GM23338 (cell line): ENCODE measurements around the gene MALRD1. TPM values are rescaled to one million over a fixed set of nuclear protein-coding genes. Genes with fewer than 3 reads are reported as not detected.

Experiments used
- ATAC-seq: fragments of 200-7000 bp; cut with Tn5 transposase; 3 replicates; pipeline ENCODE4 v1.9.1; 2020
- DNase-seq: peaks from one replicate; pipeline ENCODE4 v3.0.0-alpha.2; 2015; ENCODE audit warnings: low spot score
- H2AFZ ChIP-seq: fragments of 200-600 bp; sonication (generic); 2 replicates; pipeline ENCODE4 v1.8.0; 2016; ENCODE audit warnings: antibody characterized with exemption, mild to moderate bottlenecking, moderate library complexity
- H3F3A ChIP-seq: fragments of 200-600 bp; sonication (generic); replicated peaks from 2 replicates; pipeline ENCODE4 v1.8.0; 2017; ENCODE audit warnings: antibody characterized with exemption, mixed run types, low read depth
- H3K27ac ChIP-seq: fragments of 200-600 bp; sonication (generic); 2 replicates; pipeline ENCODE4 v1.6.1; 2016; ENCODE audit warnings: low read depth
- H3K27me3 ChIP-seq: fragments of 200-600 bp; sonication (generic); 2 replicates; pipeline ENCODE4 v1.8.0; 2016; ENCODE audit warnings: mild to moderate bottlenecking, mixed run types, moderate library complexity; ENCODE audit not compliant: insufficient read depth
- H3K36me3 ChIP-seq: fragments of 200-600 bp; sonication (generic); 2 replicates; pipeline ENCODE4 v1.8.0; 2016; ENCODE audit warnings: mild to moderate bottlenecking; ENCODE audit not compliant: insufficient read depth
- H3K4me1 ChIP-seq: fragments of 200-600 bp; sonication (generic); 2 replicates; pipeline ENCODE4 v1.8.0; 2016; ENCODE audit warnings: mild to moderate bottlenecking, moderate library complexity; ENCODE audit not compliant: insufficient read depth
- H3K4me2 ChIP-seq: fragments of 200-600 bp; sonication (generic); 2 replicates; pipeline ENCODE4 v1.7.1; 2017; ENCODE audit warnings: mixed run types
- H3K4me3 ChIP-seq: fragments of 200-600 bp; sonication (generic); 2 replicates; pipeline ENCODE4 v1.6.1; 2016; ENCODE audit warnings: mixed run types
- H3K79me2 ChIP-seq: fragments of 200-600 bp; sonication (generic); replicated peaks from 2 replicates; pipeline ENCODE4 v1.8.0; 2017; ENCODE audit warnings: mild to moderate bottlenecking; ENCODE audit not compliant: insufficient read depth
- H3K9me2 ChIP-seq: fragments of 200-600 bp; sonication (generic); 2 replicates; pipeline ENCODE4 v1.8.0; 2017; ENCODE audit not compliant: insufficient read depth
- H4K20me1 ChIP-seq: fragments of 200-600 bp; sonication (generic); replicated peaks from 2 replicates; pipeline ENCODE4 v1.8.0; 2017; ENCODE audit warnings: mild to moderate bottlenecking; ENCODE audit not compliant: insufficient read depth
- H3K27ac Mint-ChIP-seq: 2 replicates; pipeline ENCODE4 v1.8.0; 2020; ENCODE audit warnings: inconsistent platforms, mild to moderate bottlenecking, moderate library complexity, mixed read lengths
- H3K27me3 Mint-ChIP-seq: 3 replicates; pipeline ENCODE4 v1.8.0; 2022; ENCODE audit warnings: low read depth, mild to moderate bottlenecking, moderate library complexity, mixed read lengths, inconsistent platforms; ENCODE audit not compliant: insufficient read depth, poor library complexity
- H3K36me3 Mint-ChIP-seq: 3 replicates; pipeline ENCODE4 v1.8.0; 2021; ENCODE audit warnings: low read depth, mild to moderate bottlenecking, inconsistent platforms, moderate library complexity, mixed read lengths
- H3K4me1 Mint-ChIP-seq: 3 replicates; pipeline ENCODE4 v1.8.0; 2020; ENCODE audit warnings: mild to moderate bottlenecking, inconsistent platforms, mixed read lengths
- H3K4me3 Mint-ChIP-seq: 3 replicates; pipeline ENCODE4 v1.8.0; 2021; ENCODE audit warnings: moderate library complexity, mild to moderate bottlenecking, inconsistent platforms, mixed read lengths
- H3K9me3 Mint-ChIP-seq: 3 replicates; pipeline ENCODE4 v1.8.0; 2020; ENCODE audit warnings: moderate library complexity, mild to moderate bottlenecking, inconsistent platforms, mixed read lengths
- CREB1 ChIP-seq: fragments of 250-450 bp; sonication (Bioruptor Pico); IDR thresholded peaks from 2 replicates; pipeline ENCODE4 v1.5.0; 2020; ENCODE audit warnings: low read depth, mild to moderate bottlenecking, moderate library complexity
- EZH2 ChIP-seq: fragments of 200-600 bp; sonication (generic); IDR thresholded peaks from one replicate; pipeline ENCODE4 v1.8.0; 2017; ENCODE audit warnings: antibody characterized with exemption, mild to moderate bottlenecking, low read depth; ENCODE audit not compliant: unreplicated experiment
- EZH2phosphoT487 ChIP-seq: fragments of 200-600 bp; sonication (generic); IDR thresholded peaks from one replicate; pipeline ENCODE4 v1.8.1; 2018; ENCODE audit warnings: antibody characterized with exemption; ENCODE audit not compliant: unreplicated experiment
- JUNB ChIP-seq: IDR thresholded peaks from one replicate; pipeline ENCODE4 v1.6.1; 2016; ENCODE audit warnings: antibody characterized with exemption; ENCODE audit not compliant: unreplicated experiment
- NANOG ChIP-seq: IDR thresholded peaks from 2 replicates; pipeline ENCODE4 v1.6.1; 2016; ENCODE audit warnings: antibody characterized with exemption, borderline replicate concordance
- POLR2AphosphoS5 ChIP-seq: IDR thresholded peaks from 2 replicates; pipeline ENCODE4 v1.6.1; 2016; ENCODE audit warnings: antibody characterized with exemption, low read depth
- ZNF114 ChIP-seq: fragments of 250-450 bp; sonication (Bioruptor Pico); IDR thresholded peaks from 2 replicates; pipeline ENCODE4 v1.5.0; 2020; ENCODE audit warnings: mild to moderate bottlenecking, moderate library complexity
- ZNF331 ChIP-seq: fragments of 250-450 bp; sonication (Bioruptor Pico); IDR thresholded peaks from 2 replicates; pipeline ENCODE4 v1.5.0; 2020; ENCODE audit warnings: low read depth, mild to moderate bottlenecking, moderate library complexity
- polyA plus RNA-seq: library from polyadenylated mRNA; unstranded; fragments of >200 nt; fragmentation: Nextera tagmentation; extraction: Ambion mirVana; gene quantifications from 2 replicates; pipeline ENCODE4 v1.2.1, GENCODE V29; 2016
- total RNA-seq: library from RNA; depleted of rRNA; stranded (reverse); fragments of >200 nt; shearing (Covaris generic); gene quantifications from 2 replicates; pipeline ENCODE4 v1.2.3, GENCODE V29; 2014
- TF ChIP-seq, protein P1 (sequence below), 2 experiments: fragments of 200-600 bp in 1 of 2; sonication (generic) in 1 of 2; conservative IDR thresholded peaks; 2 replicates each; pipeline versions ENCODE4 v1.5.1 to v1.6.1; 2016 to 2017; ENCODE audit warnings: antibody characterized with exemption in 2 of 2, low read depth in 2 of 2, mild to moderate bottlenecking in 2 of 2, moderate library complexity in 1 of 2
- TF ChIP-seq, protein P2 (sequence below): IDR thresholded peaks from one replicate; pipeline ENCODE4 v1.6.1; 2018; ENCODE audit warnings: antibody characterized with exemption; ENCODE audit not compliant: unreplicated experiment
- TF ChIP-seq, protein P3 (sequence below): IDR thresholded peaks from 2 replicates; pipeline ENCODE4 v1.6.1; 2016; ENCODE audit warnings: antibody characterized with exemption

Gene MALRD1
- total and polyA plus RNA-seq, 2 experiments from 2014 or later = 0.42 to 1.9 TPM

- no peak for ATAC-seq
- no peaks in the 10 kb centered on the region for H3K27me3 ChIP-seq
Observed at GRCh38 chr10:19154375-19154774, 105.8 kb downstream of the MALRD1 start.

DNA sequence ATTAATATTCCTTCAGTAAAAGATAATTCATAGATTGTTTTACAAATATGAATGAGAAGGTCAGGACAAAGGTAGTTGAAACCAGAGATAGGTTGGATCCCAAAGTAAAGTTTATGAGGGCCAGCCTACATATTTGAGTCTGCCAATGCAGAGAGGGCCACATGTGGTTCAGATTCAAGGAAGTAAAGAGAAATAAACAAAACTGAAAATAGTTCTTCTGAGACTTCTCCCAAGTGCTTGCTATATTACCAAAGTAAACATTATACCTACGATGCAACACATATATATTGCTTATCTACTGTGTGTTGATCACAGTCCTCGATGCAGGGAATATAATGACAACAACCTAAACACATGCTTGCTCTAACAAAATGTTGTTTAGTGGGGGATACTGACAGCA lies 109.8 kb downstream of the MALRD1 start:
- Histone ChIP-seq H3K4me3 (no peak overlapping the region), H3K27me3 (no peaks in the 10 kb centered on the region), H3K36me3 (no peaks in the 10 kb centered on the region), H2AFZ (no peak overlapping the region; the same call in 1 of the 2 replicates), H3F3A (no peaks in the 10 kb centered on the region), H3K4me1 (no peaks in the 10 kb centered on the region), H3K27ac (no peak overlapping the region), H3K9me2 (no peaks in the 10 kb centered on the region), H4K20me1 (no peaks in the 10 kb centered on the region), H3K4me2 (no peak overlapping the region), H3K79me2 (no peaks in the 10 kb centered on the region)
- Mint-ChIP-seq H3K4me1 (no peaks in the 10 kb centered on the region), H3K27ac (no peak overlapping the region), H3K9me3 (no peaks in the 10 kb centered on the region; the same call in 2 of the 3 replicates), H3K4me3 (no peak overlapping the region), H3K27me3 (peaks cover 2% of the 10 kb centered on the region), H3K36me3 (no peaks in the 10 kb centered on the region)
- DNase-seq (no peak), ATAC-seq (no peak)
- TF ChIP-seq JUNB = no peak
- no peak for TF ChIP-seq EZH2phosphoT487
- no peak for TF ChIP-seq ZNF331 (CRISPR knock-in tag)
- TF ChIP-seq CREB1 (CRISPR knock-in tag) = no peak
- TF ChIP-seq, protein P1, sequence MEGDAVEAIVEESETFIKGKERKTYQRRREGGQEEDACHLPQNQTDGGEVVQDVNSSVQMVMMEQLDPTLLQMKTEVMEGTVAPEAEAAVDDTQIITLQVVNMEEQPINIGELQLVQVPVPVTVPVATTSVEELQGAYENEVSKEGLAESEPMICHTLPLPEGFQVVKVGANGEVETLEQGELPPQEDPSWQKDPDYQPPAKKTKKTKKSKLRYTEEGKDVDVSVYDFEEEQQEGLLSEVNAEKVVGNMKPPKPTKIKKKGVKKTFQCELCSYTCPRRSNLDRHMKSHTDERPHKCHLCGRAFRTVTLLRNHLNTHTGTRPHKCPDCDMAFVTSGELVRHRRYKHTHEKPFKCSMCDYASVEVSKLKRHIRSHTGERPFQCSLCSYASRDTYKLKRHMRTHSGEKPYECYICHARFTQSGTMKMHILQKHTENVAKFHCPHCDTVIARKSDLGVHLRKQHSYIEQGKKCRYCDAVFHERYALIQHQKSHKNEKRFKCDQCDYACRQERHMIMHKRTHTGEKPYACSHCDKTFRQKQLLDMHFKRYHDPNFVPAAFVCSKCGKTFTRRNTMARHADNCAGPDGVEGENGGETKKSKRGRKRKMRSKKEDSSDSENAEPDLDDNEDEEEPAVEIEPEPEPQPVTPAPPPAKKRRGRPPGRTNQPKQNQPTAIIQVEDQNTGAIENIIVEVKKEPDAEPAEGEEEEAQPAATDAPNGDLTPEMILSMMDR (conservative IDR thresholded peaks at IDR 0.05; ENCODE audit: low read depth in 2 of 2) = no peak
- TF ChIP-seq EZH2 = no peak
- TF ChIP-seq, protein P2, sequence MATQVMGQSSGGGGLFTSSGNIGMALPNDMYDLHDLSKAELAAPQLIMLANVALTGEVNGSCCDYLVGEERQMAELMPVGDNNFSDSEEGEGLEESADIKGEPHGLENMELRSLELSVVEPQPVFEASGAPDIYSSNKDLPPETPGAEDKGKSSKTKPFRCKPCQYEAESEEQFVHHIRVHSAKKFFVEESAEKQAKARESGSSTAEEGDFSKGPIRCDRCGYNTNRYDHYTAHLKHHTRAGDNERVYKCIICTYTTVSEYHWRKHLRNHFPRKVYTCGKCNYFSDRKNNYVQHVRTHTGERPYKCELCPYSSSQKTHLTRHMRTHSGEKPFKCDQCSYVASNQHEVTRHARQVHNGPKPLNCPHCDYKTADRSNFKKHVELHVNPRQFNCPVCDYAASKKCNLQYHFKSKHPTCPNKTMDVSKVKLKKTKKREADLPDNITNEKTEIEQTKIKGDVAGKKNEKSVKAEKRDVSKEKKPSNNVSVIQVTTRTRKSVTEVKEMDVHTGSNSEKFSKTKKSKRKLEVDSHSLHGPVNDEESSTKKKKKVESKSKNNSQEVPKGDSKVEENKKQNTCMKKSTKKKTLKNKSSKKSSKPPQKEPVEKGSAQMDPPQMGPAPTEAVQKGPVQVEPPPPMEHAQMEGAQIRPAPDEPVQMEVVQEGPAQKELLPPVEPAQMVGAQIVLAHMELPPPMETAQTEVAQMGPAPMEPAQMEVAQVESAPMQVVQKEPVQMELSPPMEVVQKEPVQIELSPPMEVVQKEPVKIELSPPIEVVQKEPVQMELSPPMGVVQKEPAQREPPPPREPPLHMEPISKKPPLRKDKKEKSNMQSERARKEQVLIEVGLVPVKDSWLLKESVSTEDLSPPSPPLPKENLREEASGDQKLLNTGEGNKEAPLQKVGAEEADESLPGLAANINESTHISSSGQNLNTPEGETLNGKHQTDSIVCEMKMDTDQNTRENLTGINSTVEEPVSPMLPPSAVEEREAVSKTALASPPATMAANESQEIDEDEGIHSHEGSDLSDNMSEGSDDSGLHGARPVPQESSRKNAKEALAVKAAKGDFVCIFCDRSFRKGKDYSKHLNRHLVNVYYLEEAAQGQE = no peak

More at GRCh38 chr10:19154375-19154774, 105.8 kb downstream of the MALRD1 start:
- Histone ChIP-seq H3K79me2 (no peaks in the 10 kb centered on the region), H3K27ac (no peak overlapping the region), H3K4me3 (no peak overlapping the region), H3K4me2 (no peak overlapping the region), H4K20me1 (no peaks in the 10 kb centered on the region), H2AFZ (0 out of 2 replicates have a peak overlapping the region, but pooled peaks have one; percentile 23), H3K4me1 (no peaks in the 10 kb centered on the region), H3K9me2 (no peaks in the 10 kb centered on the region), H3F3A (no peaks in the 10 kb centered on the region), H3K36me3 (no peaks in the 10 kb centered on the region)
- Mint-ChIP-seq H3K9me3 (no peaks in the 10 kb centered on the region; the same call in 2 of the 3 replicates), H3K4me1 (no peaks in the 10 kb centered on the region), H3K27me3 (peaks cover 3% of the 10 kb centered on the region), H3K27ac (no peak overlapping the region), H3K36me3 (no peaks in the 10 kb centered on the region), H3K4me3 (no peak overlapping the region)
- DNase-seq = no peak
- TF ChIP-seq ZNF114 = no peak
- TF ChIP-seq, protein P3, sequence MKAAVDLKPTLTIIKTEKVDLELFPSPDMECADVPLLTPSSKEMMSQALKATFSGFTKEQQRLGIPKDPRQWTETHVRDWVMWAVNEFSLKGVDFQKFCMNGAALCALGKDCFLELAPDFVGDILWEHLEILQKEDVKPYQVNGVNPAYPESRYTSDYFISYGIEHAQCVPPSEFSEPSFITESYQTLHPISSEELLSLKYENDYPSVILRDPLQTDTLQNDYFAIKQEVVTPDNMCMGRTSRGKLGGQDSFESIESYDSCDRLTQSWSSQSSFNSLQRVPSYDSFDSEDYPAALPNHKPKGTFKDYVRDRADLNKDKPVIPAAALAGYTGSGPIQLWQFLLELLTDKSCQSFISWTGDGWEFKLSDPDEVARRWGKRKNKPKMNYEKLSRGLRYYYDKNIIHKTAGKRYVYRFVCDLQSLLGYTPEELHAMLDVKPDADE = no peak
- no peak for TF ChIP-seq ZNF331 (CRISPR knock-in tag)
- TF ChIP-seq, protein P1 (conservative IDR thresholded peaks at IDR 0.05; ENCODE audit: low read depth in 2 of 2) = no peak
- no peak for TF ChIP-seq EZH2phosphoT487
- TF ChIP-seq NANOG = no peak
- TF ChIP-seq POLR2AphosphoS5 = no peak
- TF ChIP-seq JUNB = no peak
